Common myeloid progenitor, CD34-positive (primary cell): ENCODE measurements around the gene DDR1.
A peak's percentile ranks its signal among the peaks of the same experiment; 100 is the strongest.
"Not testable (repeated sequence)": the region's sequence is repeated elsewhere in the genome, so short reads cannot be mapped to it uniquely, and the experiment has no call there.

ENCODE experiments used
- CTCF ChIA-PET: fragments of 350-600 bp; sonication (Branson Sonifier 250); formaldehyde crosslinking; loops from one replicate; lab custom pipeline; 2021; ENCODE audit warnings: antibody characterized with exemption; lab: Charles Lee
- POLR2A ChIA-PET: fragments of 350-600 bp; sonication (Branson Sonifier 250); formaldehyde crosslinking; loops from one replicate; lab custom pipeline; 2021; ENCODE audit warnings: antibody characterized with exemption; lab: Charles Lee
- DNase-seq, 3 donors: peaks; one replicate each; pipeline versions ENCODE4 v3.0.0 to v3.0.0-alpha.2; 2013
- H3K27ac ChIP-seq, 2 experiments: 1 replicate in 1 of 2; 2 replicates in 1 of 2; pipeline ENCODE4 v1.7.0; 2013; ENCODE audit warnings: inconsistent platforms in 2 of 2, low read length in 2 of 2, mild to moderate bottlenecking in 2 of 2, low read depth in 1 of 2, moderate library complexity in 1 of 2; ENCODE audit not compliant: severe bottlenecking in 2 of 2, insufficient read depth in 1 of 2, poor library complexity in 1 of 2
- H3K27me3 ChIP-seq, 5 experiments: replicated peaks in 2 of 5; 1 replicate in 3 of 5; 2 replicates in 2 of 5; pipeline versions ENCODE4 v1.6.1 to v1.7.0; 2013; ENCODE audit warnings: low read length in 4 of 5, mild to moderate bottlenecking in 2 of 5, moderate library complexity in 2 of 5, inconsistent platforms in 1 of 5; ENCODE audit not compliant: insufficient read depth in 5 of 5, control insufficient read depth in 4 of 5
- H3K36me3 ChIP-seq, 4 experiments: 1 replicate in 2 of 4; 2 replicates in 2 of 4; pipeline versions ENCODE4 v1.6.1 to v1.7.0; 2013; ENCODE audit warnings: low read length in 3 of 4, control low read depth in 1 of 4, mild to moderate bottlenecking in 1 of 4; ENCODE audit not compliant: control insufficient read depth in 4 of 4, insufficient read depth in 4 of 4
- H3K4me1 ChIP-seq, 4 experiments: 1 replicate in 3 of 4; 2 replicates in 1 of 4; pipeline versions ENCODE4 v1.6.1 to v1.7.1; 2013; ENCODE audit warnings: low read length in 3 of 4, mild to moderate bottlenecking in 3 of 4, control low read depth in 1 of 4, inconsistent platforms in 1 of 4, moderate library complexity in 1 of 4; ENCODE audit not compliant: control insufficient read depth in 4 of 4, insufficient read depth in 4 of 4; ENCODE audit errors: control extremely low read depth in 1 of 4
- H3K4me3 ChIP-seq, 7 experiments: 1 replicate in 4 of 7; 2 replicates in 3 of 7; pipeline versions ENCODE4 v1.5.1 to v1.7.0; 2013; ENCODE audit warnings: mild to moderate bottlenecking in 7 of 7, low read length in 6 of 7, moderate library complexity in 6 of 7, inconsistent platforms in 2 of 7, low read depth in 2 of 7, control low read depth in 1 of 7; ENCODE audit not compliant: insufficient read depth in 4 of 7, control insufficient read depth in 1 of 7; ENCODE audit errors: extremely low read depth in 1 of 7
- H3K9me3 ChIP-seq, 5 experiments: 1 replicate in 4 of 5; 2 replicates in 1 of 5; pipeline versions ENCODE4 v1.6.1 to v1.7.1; 2013; ENCODE audit warnings: low read length in 4 of 5, mild to moderate bottlenecking in 2 of 5, inconsistent platforms in 1 of 5, low read depth in 1 of 5, moderate library complexity in 1 of 5; ENCODE audit not compliant: control insufficient read depth in 4 of 5, insufficient read depth in 2 of 5; ENCODE audit errors: control extremely low read depth in 1 of 5
- WGBS: methylation state at CpG from one replicate; pipeline ENCODE4 v1.1.5; 2013; ENCODE audit not compliant: insufficient coverage; 5-methylcytosine and 5-hydroxymethylcytosine counted together

Gene DDR1

DNA sequence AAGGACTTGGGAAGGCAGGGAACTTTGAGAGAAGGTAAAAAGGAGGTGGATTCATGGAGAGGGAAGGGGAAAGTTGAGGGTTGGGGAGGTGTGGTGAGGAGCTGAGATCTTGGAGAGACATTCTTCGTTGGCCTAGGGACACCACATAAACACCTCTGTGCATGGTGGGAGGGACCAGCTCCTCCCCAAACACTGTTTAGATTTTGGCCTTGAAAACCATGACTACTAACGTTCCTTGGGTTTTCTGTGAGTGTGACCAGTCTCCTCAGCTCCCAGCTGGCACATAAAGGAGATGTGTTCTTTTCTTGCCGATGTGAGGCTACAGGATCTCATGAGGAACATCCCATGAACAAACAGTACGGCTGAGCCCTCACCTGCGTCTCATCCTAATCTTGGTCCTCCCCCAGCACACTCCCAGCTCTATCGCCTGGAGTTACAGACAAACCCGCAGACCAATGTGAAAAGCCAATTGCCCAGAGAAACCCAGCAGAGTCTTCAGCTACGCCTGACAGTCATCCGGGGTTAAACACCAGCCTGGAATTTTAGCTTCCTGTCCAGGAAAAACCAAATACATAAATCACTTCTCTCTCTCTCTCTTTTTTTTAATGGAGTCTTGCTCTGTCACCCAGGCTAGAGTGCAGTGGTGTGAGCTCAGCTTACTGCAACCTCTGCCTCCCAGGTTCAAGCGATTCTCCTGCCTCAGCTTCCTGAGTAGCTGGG is 22.0 kb upstream of the DDR1 start:
- Histone ChIP-seq H3K4me1 (no peaks in the 10 kb centered on the region), H3K36me3 (no peaks in the 10 kb centered on the region), H3K9me3 (peaks cover 0 to 8% (median 7%) of the 10 kb centered on the region in 5 experiments), H3K4me3 (no peak overlapping the region), H3K27ac (no peak overlapping the region), H3K27me3 (no peaks in the 10 kb centered on the region)
- 95% methylated on average over 6 of the region's 10 CpGs for WGBS
- CTCF ChIA-PET, result interaction anchor here (1.6 kb wide), 1 partner anchor 16 kb away, joined by 8 read pairs; no protein-coding TSS in a partner anchor
- POLR2A ChIA-PET, result no interaction called here
- no peak for DNase-seq

DNA sequence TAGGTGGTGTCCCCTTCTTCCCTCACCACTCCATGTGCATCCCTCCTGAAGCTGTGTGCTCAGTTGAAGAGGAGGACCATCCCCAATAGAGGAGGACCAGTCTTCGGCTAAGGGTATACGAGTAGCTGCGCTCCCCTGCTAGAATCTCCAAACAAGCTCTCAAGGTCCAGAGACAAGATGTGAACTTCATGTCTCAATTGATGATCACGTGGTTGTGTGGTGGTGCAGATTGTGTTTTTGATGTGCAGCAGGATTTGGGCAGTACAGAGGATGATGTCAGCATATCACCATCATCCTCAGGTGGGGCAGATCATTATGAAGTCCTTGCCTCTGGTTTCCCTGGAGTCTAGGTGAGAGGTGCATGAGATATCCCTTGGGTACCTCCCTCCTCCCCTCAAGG is 20.0 kb upstream of the DDR1 start:
- ChIA-PET POLR2A (no interaction called here), CTCF (interaction anchor here (1.3 to 2.1 kb wide), 2 partner anchors 8 to 33 kb away, joined by 3 to 4 read pairs; no protein-coding TSS in a partner anchor)
- Histone ChIP-seq H3K4me3 (no peak overlapping the region), H3K27me3 (no peaks in the 10 kb centered on the region), H3K27ac (no peak overlapping the region), H3K36me3 (no peaks in the 10 kb centered on the region), H3K4me1 (no peaks in the 10 kb centered on the region), H3K9me3 (peaks cover 0 to 20% (median 5%) of the 10 kb centered on the region in 5 experiments)
- 93% methylated on average over 3 of the region's 4 CpGs for whole genome bisulfite sequencing
- no peak for DNase-seq

DNA sequence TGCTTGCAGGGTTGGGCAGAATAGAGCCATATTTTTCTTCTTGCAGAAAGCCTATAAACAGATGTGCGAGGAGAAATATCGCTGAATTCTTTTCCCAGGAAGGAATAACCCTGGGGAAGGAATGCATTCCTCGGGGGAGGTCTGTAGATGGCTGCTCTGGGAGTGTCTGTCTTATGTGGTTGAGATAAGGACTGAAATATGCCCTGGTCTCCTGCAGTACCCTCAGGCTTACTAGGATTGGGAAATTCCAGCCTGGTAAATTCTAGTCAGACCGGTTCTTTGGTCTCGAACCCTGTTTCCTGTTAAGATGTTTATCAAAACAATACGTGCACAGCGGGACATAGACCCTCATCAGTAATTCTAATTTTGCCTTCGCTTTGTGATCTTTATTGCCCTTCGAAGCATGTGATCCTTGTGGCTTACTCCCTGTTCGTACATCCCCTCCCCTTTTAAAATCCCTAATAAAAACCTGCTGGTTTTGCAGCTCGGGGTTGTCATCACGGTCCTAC is 15.0 kb upstream of the DDR1 start:
- POLR2A ChIA-PET, H3K4me1 ChIP-seq, H3K4me3 ChIP-seq, H3K27ac ChIP-seq, H3K27me3 ChIP-seq, H3K36me3 ChIP-seq, DNase-seq: not testable (repeated sequence)
- CTCF ChIA-PET, result interaction anchor here (0.7 kb wide), 1 partner anchor 24 kb away, joined by 3 read pairs; no protein-coding TSS in a partner anchor
- 95% methylated on average over 10 of the region's 12 CpGs for WGBS
- H3K9me3 ChIP-seq, result peaks cover 0 to 47% (median 20%) of the 10 kb centered on the region in 5 experiments

DNA sequence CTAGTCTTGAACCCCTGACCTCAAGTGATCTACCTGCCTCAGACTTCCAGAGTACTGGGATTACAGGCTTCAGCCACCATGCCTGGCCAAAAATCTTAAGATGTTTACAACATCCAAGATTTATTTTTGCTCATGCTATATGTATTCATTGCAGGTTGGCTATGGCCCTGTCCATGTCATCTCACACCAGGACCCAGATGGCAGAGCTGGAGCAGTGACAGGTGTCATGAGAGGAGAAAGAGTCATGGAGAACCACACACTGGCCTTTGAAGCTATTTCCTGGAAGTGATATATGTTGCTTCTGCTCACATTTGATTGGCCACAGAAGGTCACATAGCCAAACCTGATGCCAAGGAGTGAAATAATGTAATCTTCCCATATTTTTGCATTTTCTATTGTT is 13.8 kb upstream of the DDR1 start:
- Histone ChIP-seq H3K27ac (no peak overlapping the region), H3K36me3 (no peaks in the 10 kb centered on the region), H3K9me3 (peaks cover 0 to 47% (median 20%) of the 10 kb centered on the region in 5 experiments), H3K4me1 (no peaks in the 10 kb centered on the region), H3K27me3 (no peaks in the 10 kb centered on the region), H3K4me3 (no peak overlapping the region)
- ChIA-PET POLR2A (no interaction called here), CTCF (no interaction called here)
- DNase-seq, result no peak

DNA sequence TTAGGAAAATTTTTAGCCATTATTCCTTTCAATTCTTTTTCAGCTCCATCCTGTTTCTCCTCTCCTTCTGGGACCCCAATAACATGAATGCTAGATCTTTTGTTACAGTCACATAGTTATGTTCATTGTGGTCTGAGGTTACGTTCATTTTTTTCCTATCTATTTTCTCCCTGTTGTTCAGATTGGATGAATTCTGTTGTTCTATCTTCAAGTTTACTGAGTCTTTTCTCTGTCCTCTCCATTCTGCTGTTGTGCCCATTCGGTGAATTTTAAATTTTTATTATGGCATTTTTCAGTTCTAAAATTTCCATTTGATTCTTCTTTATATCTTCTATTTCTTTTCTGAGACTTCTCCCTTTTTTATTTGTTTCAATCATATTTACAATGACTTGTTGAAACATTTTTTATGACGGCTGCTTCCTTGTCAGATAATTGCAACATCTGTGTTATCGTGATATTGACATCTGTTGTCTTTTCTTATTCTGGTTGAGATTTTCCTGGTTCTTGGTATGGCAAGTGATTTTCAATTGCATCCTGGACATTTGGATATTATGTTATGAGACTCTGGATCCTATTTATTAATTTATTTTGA is 12.6 kb upstream of the DDR1 start:
- ChIA-PET CTCF (no interaction called here), POLR2A (no interaction called here)
- Histone ChIP-seq H3K27me3 (no peaks in the 10 kb centered on the region), H3K9me3 (peaks cover 0 to 47% (median 20%) of the 10 kb centered on the region in 5 experiments), H3K4me1 (no peaks in the 10 kb centered on the region), H3K36me3 (no peaks in the 10 kb centered on the region), H3K27ac (no peak overlapping the region), H3K4me3 (no peak overlapping the region)
- no peak for DNase-seq
- WGBS, result 100% methylated on average over 1 of the region's 4 CpGs

DNA sequence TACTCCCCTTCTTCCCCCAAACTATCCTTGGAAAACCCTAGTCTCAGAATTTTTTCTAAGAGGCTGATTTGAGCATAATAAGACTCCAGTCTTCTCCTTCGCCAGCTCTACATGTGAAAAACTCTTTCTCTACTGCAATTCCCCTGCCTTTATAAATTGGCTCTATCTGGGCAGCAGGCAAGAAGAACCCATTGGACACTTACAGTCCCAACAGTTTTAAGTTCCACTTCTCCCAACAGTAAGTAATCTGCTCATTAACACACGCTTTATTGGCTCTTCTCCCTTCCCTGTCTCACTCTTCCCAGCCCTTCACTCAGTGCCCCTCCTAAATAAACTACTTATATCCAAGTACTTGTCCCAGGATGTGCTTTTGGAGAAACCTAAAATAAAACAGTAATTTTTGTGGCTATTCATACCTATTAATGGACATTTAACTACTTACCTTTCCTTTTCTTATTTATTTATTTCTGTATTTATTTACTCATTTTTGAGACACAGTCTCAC is 11.1 kb upstream of the DDR1 start:
- peaks cover 0 to 8% (median 6%) of the 10 kb centered on the region in 4 experiments for H3K4me1 ChIP-seq
- WGBS, result 100% methylated on average over 1 of the region's 2 CpGs
- peaks cover 0 to 42% (median 20%) of the 10 kb centered on the region in 5 experiments for H3K9me3 ChIP-seq
- no peaks in the 10 kb centered on the region for H3K36me3 ChIP-seq
- DNase-seq, result no peak
- no peaks in the 10 kb centered on the region for H3K27me3 ChIP-seq
- ChIA-PET POLR2A (interaction anchor here (0.7 kb wide), 1 partner anchor 43 kb away, joined by 3 read pairs; no protein-coding TSS in a partner anchor), CTCF (interaction anchor here (1.1 kb wide), 1 partner anchor 9 kb away, joined by 3 read pairs; no protein-coding TSS in a partner anchor)
- H3K27ac ChIP-seq, result peak overlapping the region in 1 of 2 experiments; percentile 63
- no peak overlapping the region for H3K4me3 ChIP-seq

DNA sequence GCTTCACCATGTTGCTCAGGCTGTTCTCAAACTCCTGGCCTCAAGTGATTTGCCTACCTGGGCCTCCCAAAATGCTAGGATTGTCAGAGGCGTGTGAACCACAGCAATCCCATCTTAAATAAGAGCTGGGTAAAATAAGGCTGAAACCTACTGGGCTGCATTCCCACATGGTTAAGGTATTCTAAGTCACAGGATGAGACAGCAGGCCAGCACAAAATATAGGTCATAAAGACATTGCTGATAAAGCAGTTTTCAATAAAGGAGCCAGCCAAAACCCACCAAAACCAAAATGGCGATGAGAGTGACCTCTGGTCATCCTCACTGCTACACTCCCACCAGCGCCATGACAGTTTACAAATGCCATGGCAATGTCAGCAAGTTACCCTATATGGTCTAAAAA is 10.5 kb upstream of the DDR1 start:
- H3K9me3 ChIP-seq, result peaks cover 0 to 36% (median 20%) of the 10 kb centered on the region in 5 experiments
- H3K4me3 ChIP-seq, POLR2A ChIA-PET, CTCF ChIA-PET, H3K36me3 ChIP-seq, H3K27me3 ChIP-seq, H3K4me1 ChIP-seq, DNase-seq: not testable (repeated sequence)
- 100% methylated on average over 1 of the region's 3 CpGs for WGBS
- H3K27ac ChIP-seq, result peak overlapping the region in 1 of 2 experiments; percentile 63
